IPS-18c (cell line): ENCODE measurements around the gene EIF2S3.
A peak's percentile ranks its signal among the peaks of the same experiment; 100 is the strongest.
"Not testable (repeated sequence)": the region's sequence is repeated elsewhere in the genome, so short reads cannot be mapped to it uniquely, and the experiment has no call there.

ENCODE experiments used
- H3K4me3 ChIP-seq: 2 replicates; pipeline ENCODE4 v1.7.0; 2013; ENCODE audit warnings: low read depth, mild to moderate bottlenecking, low read length, moderate library complexity; ENCODE audit not compliant: insufficient read depth
- H3K9me3 ChIP-seq: one replicate; pipeline ENCODE4 v1.6.1; 2013; ENCODE audit warnings: mild to moderate bottlenecking, low read length, moderate library complexity; ENCODE audit not compliant: control insufficient read depth, insufficient read depth

The EIF2S3 gene

GRCh38 chrX:24030597-24030996 is 24.2 kb upstream of the EIF2S3 start:
- Histone ChIP-seq H3K9me3 (no peaks in the 10 kb centered on the region), H3K4me3 (no peak overlapping the region)

GRCh38 chrX:24034485-24034884 is 20.3 kb upstream of the EIF2S3 start:
- Histone ChIP-seq H3K4me3 (no peak overlapping the region), H3K9me3 (no peaks in the 10 kb centered on the region)

GRCh38 chrX:24037729-24038128 is 17.0 kb upstream of the EIF2S3 start:
- no peaks in the 10 kb centered on the region for H3K9me3 ChIP-seq
- no peak overlapping the region for H3K4me3 ChIP-seq

GRCh38 chrX:24046060-24046459 is 8.7 kb upstream of the EIF2S3 start:
- not testable (repeated sequence) for H3K4me3 ChIP-seq, H3K9me3 ChIP-seq

- H3K9me3 ChIP-seq, H3K4me3 ChIP-seq: not testable (repeated sequence)
These were observed 5.1 kb upstream of the EIF2S3 start for GRCh38 chrX:24049643-24050042.

GRCh38 chrX:24050522-24051318 is 4.0 kb upstream of the EIF2S3 start:
- not testable (repeated sequence) for H3K9me3 ChIP-seq, H3K4me3 ChIP-seq

- Histone ChIP-seq H3K4me3 (peak overlapping the region; percentile 84), H3K9me3 (no peaks in the 10 kb centered on the region)
These were observed 244 bp downstream of the EIF2S3 start for GRCh38 chrX:24055043-24055356.

GRCh38 chrX:24063488-24063887 is 8.7 kb downstream of the EIF2S3 start:
- no peaks in the 10 kb centered on the region for H3K9me3 ChIP-seq
- no peak overlapping the region for H3K4me3 ChIP-seq

GRCh38 chrX:24069877-24070276 is 15.1 kb downstream of the EIF2S3 start:
- H3K9me3 ChIP-seq: no peaks in the 10 kb centered on the region
- H3K4me3 ChIP-seq: no peak overlapping the region

GRCh38 chrX:24079411-24079810 is 24.7 kb downstream of the EIF2S3 start:
- no peak overlapping the region for H3K4me3 ChIP-seq
- H3K9me3 ChIP-seq: no peaks in the 10 kb centered on the region

- H3K4me3 ChIP-seq, H3K9me3 ChIP-seq: not testable (repeated sequence)
These were observed 25.5 kb downstream of the EIF2S3 start for GRCh38 chrX:24080245-24080644.

- H3K4me3 ChIP-seq: no peak overlapping the region
- no peaks in the 10 kb centered on the region for H3K9me3 ChIP-seq
These were observed 25.9 kb downstream of the EIF2S3 start for GRCh38 chrX:24080704-24081103.

- Histone ChIP-seq H3K9me3 (no peaks in the 10 kb centered on the region), H3K4me3 (no peak overlapping the region)
These were observed 27.0 kb downstream of the EIF2S3 start for GRCh38 chrX:24081661-24082154.

GRCh38 chrX:24082447-24082846 is 27.7 kb downstream of the EIF2S3 start:
- Histone ChIP-seq H3K4me3 (no peak overlapping the region), H3K9me3 (no peaks in the 10 kb centered on the region)

GRCh38 chrX:24085101-24085500 is 30.3 kb downstream of the EIF2S3 start:
- H3K4me3 ChIP-seq: no peak overlapping the region
- no peaks in the 10 kb centered on the region for H3K9me3 ChIP-seq

GRCh38 chrX:24090300-24091200 is 35.8 kb downstream of the EIF2S3 start:
- no peaks in the 10 kb centered on the region for H3K9me3 ChIP-seq

GRCh38 chrX:24093746-24094145 is 39.0 kb downstream of the EIF2S3 start:
- peaks cover 2% of the 10 kb centered on the region for H3K9me3 ChIP-seq
- no peak overlapping the region for H3K4me3 ChIP-seq

More at GRCh38 chrX:24090300-24091200, 35.8 kb downstream of the EIF2S3 start:
- H3K4me3 ChIP-seq: no peak overlapping the region

- H3K4me3 ChIP-seq: no peak overlapping the region
- peaks cover 2% of the 10 kb centered on the region for H3K9me3 ChIP-seq
These were observed 43.0 kb downstream of the EIF2S3 start for GRCh38 chrX:24097741-24098260.
